IPS DF 19.7 (cell line): ENCODE measurements around the gene SLC25A36.
"Not testable (repeated sequence)": the region's sequence is repeated elsewhere in the genome, so short reads cannot be mapped to it uniquely, and the experiment has no call there.

ENCODE experiments used
- DNase-seq: peaks from one replicate; pipeline ENCODE4 v3.0.0-alpha.2; 2013; ENCODE audit warnings: low read depth, low spot score

The SLC25A36 gene

GRCh38 chr3:140994861-140995260 is 53.2 kb downstream of the SLC25A36 start:
- DNase-seq: not testable (repeated sequence)

- no peak for DNase-seq
These were observed 54.2 kb downstream of the SLC25A36 start for GRCh38 chr3:140995881-140996280.

- DNase-seq: peak; percentile 30
These were observed 58.5 kb downstream of the SLC25A36 start for GRCh38 chr3:141000027-141000663.

GRCh38 chr3:141000686-141001085 is 59.0 kb downstream of the SLC25A36 start:
- no peak for DNase-seq

- DNase-seq: no peak
These were observed 64.7 kb downstream of the SLC25A36 start for GRCh38 chr3:141006344-141006743.

GRCh38 chr3:141009496-141009895 is 67.9 kb downstream of the SLC25A36 start:
- DNase-seq: no peak

GRCh38 chr3:141011232-141011996 is 69.8 kb downstream of the SLC25A36 start:
- DNase-seq: peak; percentile 25

- DNase-seq: no peak
These were observed 70.3 kb downstream of the SLC25A36 start for GRCh38 chr3:141011997-141012262.

- peak; percentile 33 for DNase-seq
These were observed 70.9 kb downstream of the SLC25A36 start for GRCh38 chr3:141012571-141012970.

- DNase-seq: no peak
These were observed 73.8 kb downstream of the SLC25A36 start for GRCh38 chr3:141015481-141015880.

- not testable (repeated sequence) for DNase-seq
These were observed 76.0 kb downstream of the SLC25A36 start for GRCh38 chr3:141017366-141018322.

GRCh38 chr3:141019244-141019643 is 77.6 kb downstream of the SLC25A36 start:
- DNase-seq: no peak

GRCh38 chr3:141020143-141020830 is 78.7 kb downstream of the SLC25A36 start:
- DNase-seq: no peak

- DNase-seq: no peak
These were observed 79.6 kb downstream of the SLC25A36 start for GRCh38 chr3:141021261-141021660.
